HEK293 (cell line): ENCODE measurements around the gene SLIT1.

Source experiments
- YY1 ChIP-seq: fragments of 450-650 bp; formaldehyde crosslinking; IDR thresholded peaks from 2 replicates; pipeline ENCODE4 v1.5.1; 2018; ENCODE audit warnings: missing biosample characterization, missing genetic modification characterization
- ZNF121 ChIP-seq: fragments of 450-650 bp; formaldehyde crosslinking; IDR thresholded peaks from 2 replicates; pipeline ENCODE4 v1.5.1; 2016; ENCODE audit warnings: missing biosample characterization, missing genetic modification characterization
- ZNF23 ChIP-seq: fragments of 450-650 bp; formaldehyde crosslinking; IDR thresholded peaks from 2 replicates; pipeline ENCODE4 v1.5.1; 2016; ENCODE audit warnings: missing biosample characterization, missing genetic modification characterization, borderline replicate concordance
- ZNF416 ChIP-seq: fragments of 450-650 bp; formaldehyde crosslinking; IDR thresholded peaks from 2 replicates; pipeline ENCODE4 v1.5.1; 2016; ENCODE audit warnings: missing biosample characterization, missing genetic modification characterization
- ZNF776 ChIP-seq: fragments of 450-650 bp; formaldehyde crosslinking; IDR thresholded peaks from 2 replicates; pipeline ENCODE4 v1.5.0; 2017; ENCODE audit warnings: missing biosample characterization, missing genetic modification characterization, borderline replicate concordance
- TF ChIP-seq, protein P1 (sequence below): fragments of 450-650 bp; formaldehyde crosslinking; IDR thresholded peaks from 2 replicates; pipeline ENCODE4 v1.5.1; 2017; ENCODE audit warnings: missing biosample characterization, missing genetic modification characterization

GRCh38 chr10:97163781-97164501 lies 21.8 kb downstream of the SLIT1 start:
- TF ChIP-seq, protein P1, sequence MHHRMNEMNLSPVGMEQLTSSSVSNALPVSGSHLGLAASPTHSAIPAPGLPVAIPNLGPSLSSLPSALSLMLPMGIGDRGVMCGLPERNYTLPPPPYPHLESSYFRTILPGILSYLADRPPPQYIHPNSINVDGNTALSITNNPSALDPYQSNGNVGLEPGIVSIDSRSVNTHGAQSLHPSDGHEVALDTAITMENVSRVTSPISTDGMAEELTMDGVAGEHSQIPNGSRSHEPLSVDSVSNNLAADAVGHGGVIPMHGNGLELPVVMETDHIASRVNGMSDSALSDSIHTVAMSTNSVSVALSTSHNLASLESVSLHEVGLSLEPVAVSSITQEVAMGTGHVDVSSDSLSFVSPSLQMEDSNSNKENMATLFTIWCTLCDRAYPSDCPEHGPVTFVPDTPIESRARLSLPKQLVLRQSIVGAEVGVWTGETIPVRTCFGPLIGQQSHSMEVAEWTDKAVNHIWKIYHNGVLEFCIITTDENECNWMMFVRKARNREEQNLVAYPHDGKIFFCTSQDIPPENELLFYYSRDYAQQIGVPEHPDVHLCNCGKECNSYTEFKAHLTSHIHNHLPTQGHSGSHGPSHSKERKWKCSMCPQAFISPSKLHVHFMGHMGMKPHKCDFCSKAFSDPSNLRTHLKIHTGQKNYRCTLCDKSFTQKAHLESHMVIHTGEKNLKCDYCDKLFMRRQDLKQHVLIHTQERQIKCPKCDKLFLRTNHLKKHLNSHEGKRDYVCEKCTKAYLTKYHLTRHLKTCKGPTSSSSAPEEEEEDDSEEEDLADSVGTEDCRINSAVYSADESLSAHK (tag by site-specific recombination): no peak
- no peak for TF ChIP-seq YY1 (tag by site-specific recombination)
- no peak for TF ChIP-seq ZNF776 (tag by site-specific recombination)
- no peak for TF ChIP-seq ZNF23 (tag by site-specific recombination)
- TF ChIP-seq ZNF416 (tag by site-specific recombination): no peak
- TF ChIP-seq ZNF121 (tag by site-specific recombination): no peak
